ENCODE measurements around the gene UBR4.

Gene UBR4

DNA sequence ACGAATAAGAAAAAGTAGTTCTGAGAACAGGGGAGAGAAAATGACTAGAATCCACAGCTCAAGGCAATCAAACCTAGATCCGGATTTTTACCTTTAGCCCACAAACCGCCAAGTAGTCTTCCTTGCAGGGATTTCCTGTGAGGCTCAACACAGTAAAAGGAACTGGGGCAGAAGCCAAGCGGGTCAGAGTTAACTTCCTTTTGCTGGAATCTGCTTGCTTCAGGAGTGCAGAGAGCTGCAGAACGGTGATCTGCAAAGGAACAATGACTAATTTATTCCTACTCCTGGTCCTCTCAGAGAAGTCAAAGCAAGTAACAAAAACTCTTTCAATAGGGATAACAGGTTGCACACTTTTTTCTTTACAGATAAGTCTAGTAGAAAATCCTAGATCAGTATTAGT, 53.4 kb downstream of the UBR4 start:
- no peak overlapping the region for H3K4me3 ChIP-seq (ENCODE audit: insufficient read depth in 1 of 2, low read depth in 1 of 2, low read length in 2 of 2)
- H3K18ac ChIP-seq (ENCODE audit: low read depth in 1 of 2, low read length in 2 of 2): no peak overlapping the region
- H3K79me1 ChIP-seq (replicated peaks; ENCODE audit: low read length, poor library complexity, severe bottlenecking): peaks cover 41% of the 10 kb centered on the region
- H3K23ac ChIP-seq (ENCODE audit: low read length in 2 of 2): no peak overlapping the region
- H3K9ac ChIP-seq (ENCODE audit: low read length): peak overlapping the region; percentile 10
- 92% methylated on average over 5 of the region's 5 CpGs for WGBS
- H2BK120ac ChIP-seq (ENCODE audit: low read depth, low read length): no peak overlapping the region
- H2BK5ac ChIP-seq (ENCODE audit: low read depth, low read length, poor library complexity, severe bottlenecking): no peak overlapping the region
- no peaks in the 10 kb centered on the region for H3K9me3 ChIP-seq (ENCODE audit: control insufficient read depth, low read length)
- no peak overlapping the region for H2AK5ac ChIP-seq (ENCODE audit: low read length, severe bottlenecking)
- H2BK15ac ChIP-seq (ENCODE audit: low read depth, poor library complexity, severe bottlenecking): no peak overlapping the region
- no peaks in the 10 kb centered on the region for H3K4me1 ChIP-seq (ENCODE audit: control insufficient read depth, insufficient read depth, low read depth, low read length)
- H3K4me2 ChIP-seq (ENCODE audit: low read length, poor library complexity, severe bottlenecking): no peak overlapping the region
- H2AFZ ChIP-seq (ENCODE audit: low read depth, low read length): no peak overlapping the region
- peak; percentile 16 for DNase-seq
- no peak overlapping the region for H4K8ac ChIP-seq (ENCODE audit: low read length)
- H3K27me3 ChIP-seq (ENCODE audit: control insufficient read depth in 1 of 2, insufficient read depth in 1 of 2, low read length in 2 of 2): no peaks in the 10 kb centered on the region
- H3K14ac ChIP-seq (ENCODE audit: low read length in 2 of 2): no peak overlapping the region
- H3K36me3 ChIP-seq (ENCODE audit: control insufficient read depth in 1 of 2, insufficient read depth in 2 of 2, low read depth in 1 of 2, low read length in 2 of 2): peaks cover 63 to 100% of the 10 kb centered on the region in 2 experiments
- no peak overlapping the region for H4K91ac ChIP-seq (ENCODE audit: low read length)
- H2BK12ac ChIP-seq (ENCODE audit: low read length in 2 of 2): no peak overlapping the region
- H3K4ac ChIP-seq (ENCODE audit: low read depth in 1 of 2, low read length in 2 of 2): no peak overlapping the region
- no peak overlapping the region for H3K27ac ChIP-seq (ENCODE audit: low read length, poor library complexity, severe bottlenecking)

DNA sequence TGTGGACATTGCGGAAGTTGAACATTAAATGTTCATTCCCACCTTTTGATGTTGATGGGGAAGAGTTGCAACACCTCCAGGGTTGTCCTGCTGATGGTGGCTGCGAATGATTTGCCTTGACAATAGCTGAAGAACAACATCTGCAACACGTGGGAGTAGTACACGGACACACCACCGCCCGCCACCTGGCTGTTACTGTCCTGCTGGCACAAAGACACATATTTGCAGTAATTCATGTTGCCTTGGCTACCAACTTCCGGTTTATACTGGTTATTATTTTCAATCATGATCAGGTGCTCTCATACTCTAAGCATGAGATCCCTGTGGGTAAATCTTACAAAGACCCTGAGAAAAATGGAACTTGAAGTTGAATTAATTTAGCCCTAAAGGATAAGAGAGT, 55.2 kb downstream of the UBR4 start:
- Histone ChIP-seq H3K4ac (ENCODE audit: low read depth in 1 of 2, low read length in 2 of 2) (no peak overlapping the region), H4K91ac (ENCODE audit: low read length) (no peak overlapping the region), H3K9me3 (ENCODE audit: control insufficient read depth, low read length) (no peaks in the 10 kb centered on the region), H2BK5ac (ENCODE audit: low read depth, low read length, poor library complexity, severe bottlenecking) (no peak overlapping the region), H3K14ac (ENCODE audit: low read length in 2 of 2) (no peak overlapping the region), H2AK5ac (ENCODE audit: low read length, severe bottlenecking) (no peak overlapping the region), H2AFZ (ENCODE audit: low read depth, low read length) (no peak overlapping the region), H4K8ac (ENCODE audit: low read length) (no peak overlapping the region), H3K4me3 (ENCODE audit: insufficient read depth in 1 of 2, low read depth in 1 of 2, low read length in 2 of 2) (no peak overlapping the region), H3K23ac (ENCODE audit: low read length in 2 of 2) (no peak overlapping the region), H3K18ac (ENCODE audit: low read depth in 1 of 2, low read length in 2 of 2) (no peak overlapping the region), H2BK12ac (ENCODE audit: low read length in 2 of 2) (no peak overlapping the region), H3K27ac (ENCODE audit: low read length, poor library complexity, severe bottlenecking) (no peak overlapping the region), H3K79me1 (replicated peaks; ENCODE audit: low read length, poor library complexity, severe bottlenecking) (peaks cover 41% of the 10 kb centered on the region), H2BK120ac (ENCODE audit: low read depth, low read length) (no peak overlapping the region), H3K4me1 (ENCODE audit: control insufficient read depth, insufficient read depth, low read depth, low read length) (no peaks in the 10 kb centered on the region), H3K9ac (ENCODE audit: low read length) (no peak overlapping the region), H3K27me3 (ENCODE audit: control insufficient read depth in 1 of 2, insufficient read depth in 1 of 2, low read length in 2 of 2) (no peaks in the 10 kb centered on the region), H3K36me3 (ENCODE audit: control insufficient read depth in 1 of 2, insufficient read depth in 2 of 2, low read depth in 1 of 2, low read length in 2 of 2) (peaks cover 64 to 100% of the 10 kb centered on the region in 2 experiments), H3K4me2 (ENCODE audit: low read length, poor library complexity, severe bottlenecking) (no peak overlapping the region), H2BK15ac (ENCODE audit: low read depth, poor library complexity, severe bottlenecking) (no peak overlapping the region)
- WGBS: 95% methylated on average over 6 of the region's 7 CpGs
- DNase-seq: no peak

DNA sequence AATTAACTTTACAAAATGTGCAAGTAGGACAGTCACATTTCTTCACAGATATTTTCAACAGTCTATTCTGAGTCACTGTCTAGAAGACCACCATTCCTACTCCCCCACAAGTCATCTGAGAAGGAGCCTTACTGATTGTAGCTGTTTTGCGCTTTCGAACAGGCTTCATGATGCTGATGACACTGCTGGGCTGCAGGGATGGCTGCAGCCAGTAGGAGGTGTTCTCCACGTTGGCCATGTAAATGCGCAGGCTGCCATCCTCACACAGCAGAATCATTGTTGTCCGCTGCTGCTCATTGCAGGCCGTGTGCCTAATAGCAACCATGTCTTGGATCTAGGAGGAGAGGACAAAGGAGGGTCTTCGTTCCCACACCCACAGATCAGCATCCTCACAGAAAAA, 56.9 kb downstream of the UBR4 start:
- Histone ChIP-seq H3K79me1 (replicated peaks; ENCODE audit: low read length, poor library complexity, severe bottlenecking) (peaks cover 41% of the 10 kb centered on the region), H3K4me2 (ENCODE audit: low read length, poor library complexity, severe bottlenecking) (no peak overlapping the region), H3K23ac (ENCODE audit: low read length in 2 of 2) (no peak overlapping the region), H3K27me3 (ENCODE audit: control insufficient read depth in 1 of 2, insufficient read depth in 1 of 2, low read length in 2 of 2) (no peaks in the 10 kb centered on the region), H3K27ac (ENCODE audit: low read length, poor library complexity, severe bottlenecking) (no peak overlapping the region), H3K36me3 (ENCODE audit: control insufficient read depth in 1 of 2, insufficient read depth in 2 of 2, low read depth in 1 of 2, low read length in 2 of 2) (peaks cover 61 to 100% of the 10 kb centered on the region in 2 experiments), H2AFZ (ENCODE audit: low read depth, low read length) (no peak overlapping the region), H3K4me1 (ENCODE audit: control insufficient read depth, insufficient read depth, low read depth, low read length) (no peaks in the 10 kb centered on the region), H3K4ac (ENCODE audit: low read depth in 1 of 2, low read length in 2 of 2) (no peak overlapping the region), H3K18ac (ENCODE audit: low read depth in 1 of 2, low read length in 2 of 2) (no peak overlapping the region), H3K4me3 (ENCODE audit: insufficient read depth in 1 of 2, low read depth in 1 of 2, low read length in 2 of 2) (no peak overlapping the region), H2AK5ac (ENCODE audit: low read length, severe bottlenecking) (no peak overlapping the region), H3K14ac (ENCODE audit: low read length in 2 of 2) (no peak overlapping the region), H3K9me3 (ENCODE audit: control insufficient read depth, low read length) (no peaks in the 10 kb centered on the region), H2BK12ac (ENCODE audit: low read length in 2 of 2) (no peak overlapping the region), H4K8ac (ENCODE audit: low read length) (no peak overlapping the region), H4K91ac (ENCODE audit: low read length) (no peak overlapping the region), H2BK5ac (ENCODE audit: low read depth, low read length, poor library complexity, severe bottlenecking) (no peak overlapping the region), H2BK15ac (ENCODE audit: low read depth, poor library complexity, severe bottlenecking) (no peak overlapping the region), H2BK120ac (ENCODE audit: low read depth, low read length) (no peak overlapping the region), H3K9ac (ENCODE audit: low read length) (no peak overlapping the region)
- WGBS: 85% methylated on average over 5 of the region's 7 CpGs
- no peak for DNase-seq

DNA sequence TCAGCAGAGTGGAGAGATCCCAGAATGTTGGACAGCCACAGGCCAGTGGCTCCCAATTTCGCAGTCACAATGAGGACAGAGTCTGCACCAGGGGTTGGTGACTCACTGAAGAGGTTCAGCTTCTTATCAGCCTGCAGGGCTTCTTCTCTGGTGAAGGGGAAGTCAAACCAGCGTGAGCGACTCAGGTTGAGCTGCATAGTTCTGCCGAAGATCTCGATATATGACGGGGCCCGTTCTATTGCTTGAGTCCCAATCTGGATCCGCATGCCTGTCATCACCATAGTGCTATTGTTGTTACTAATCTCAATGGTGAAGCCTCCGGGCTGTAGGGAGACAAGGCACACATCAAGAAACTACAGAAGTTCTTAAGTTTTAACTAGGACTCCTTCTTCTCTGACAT, 58.5 kb downstream of the UBR4 start:
- 94% methylated on average over 8 of the region's 9 CpGs for WGBS

More for the DNA sequence above, 58.5 kb downstream of the UBR4 start:
- peaks cover 36% of the 10 kb centered on the region for H3K79me1 ChIP-seq (replicated peaks; ENCODE audit: low read length, poor library complexity, severe bottlenecking)
- no peak overlapping the region for H3K9ac ChIP-seq (ENCODE audit: low read length)
- H4K8ac ChIP-seq (ENCODE audit: low read length): no peak overlapping the region
- no peak overlapping the region for H4K91ac ChIP-seq (ENCODE audit: low read length)
- DNase-seq: no peak
- H2BK5ac ChIP-seq (ENCODE audit: low read depth, low read length, poor library complexity, severe bottlenecking): no peak overlapping the region
- no peak overlapping the region for H3K27ac ChIP-seq (ENCODE audit: low read length, poor library complexity, severe bottlenecking)
- H3K4me2 ChIP-seq (ENCODE audit: low read length, poor library complexity, severe bottlenecking): no peak overlapping the region
- H3K14ac ChIP-seq (ENCODE audit: low read length in 2 of 2): no peak overlapping the region
- H2BK12ac ChIP-seq (ENCODE audit: low read length in 2 of 2): no peak overlapping the region
- H2BK15ac ChIP-seq (ENCODE audit: low read depth, poor library complexity, severe bottlenecking): no peak overlapping the region
- no peak overlapping the region for H2BK120ac ChIP-seq (ENCODE audit: low read depth, low read length)
- H3K23ac ChIP-seq (ENCODE audit: low read length in 2 of 2): no peak overlapping the region
- H3K9me3 ChIP-seq (ENCODE audit: control insufficient read depth, low read length): no peaks in the 10 kb centered on the region
- peaks cover 65 to 100% of the 10 kb centered on the region in 2 experiments for H3K36me3 ChIP-seq (ENCODE audit: control insufficient read depth in 1 of 2, insufficient read depth in 2 of 2, low read depth in 1 of 2, low read length in 2 of 2)
- H3K4me1 ChIP-seq (ENCODE audit: control insufficient read depth, insufficient read depth, low read depth, low read length): no peaks in the 10 kb centered on the region
- H3K18ac ChIP-seq (ENCODE audit: low read depth in 1 of 2, low read length in 2 of 2): no peak overlapping the region
- H3K27me3 ChIP-seq (ENCODE audit: control insufficient read depth in 1 of 2, insufficient read depth in 1 of 2, low read length in 2 of 2): no peaks in the 10 kb centered on the region
- H3K4me3 ChIP-seq (ENCODE audit: insufficient read depth in 1 of 2, low read depth in 1 of 2, low read length in 2 of 2): no peak overlapping the region
- no peak overlapping the region for H3K4ac ChIP-seq (ENCODE audit: low read depth in 1 of 2, low read length in 2 of 2)
- no peak overlapping the region for H2AFZ ChIP-seq (ENCODE audit: low read depth, low read length)
- no peak overlapping the region for H2AK5ac ChIP-seq (ENCODE audit: low read length, severe bottlenecking)

Measured in mesenchymal stem cell (in vitro differentiated cells and primary cell).